Measurements from ENCODE around the gene TMEM132C. TPM values are rescaled to one million over a fixed set of nuclear protein-coding genes. Genes with fewer than 3 reads are reported as not detected.

The TMEM132C gene
- total RNA-seq, 1 experiment from 2014 or later, result not detected

DNA sequence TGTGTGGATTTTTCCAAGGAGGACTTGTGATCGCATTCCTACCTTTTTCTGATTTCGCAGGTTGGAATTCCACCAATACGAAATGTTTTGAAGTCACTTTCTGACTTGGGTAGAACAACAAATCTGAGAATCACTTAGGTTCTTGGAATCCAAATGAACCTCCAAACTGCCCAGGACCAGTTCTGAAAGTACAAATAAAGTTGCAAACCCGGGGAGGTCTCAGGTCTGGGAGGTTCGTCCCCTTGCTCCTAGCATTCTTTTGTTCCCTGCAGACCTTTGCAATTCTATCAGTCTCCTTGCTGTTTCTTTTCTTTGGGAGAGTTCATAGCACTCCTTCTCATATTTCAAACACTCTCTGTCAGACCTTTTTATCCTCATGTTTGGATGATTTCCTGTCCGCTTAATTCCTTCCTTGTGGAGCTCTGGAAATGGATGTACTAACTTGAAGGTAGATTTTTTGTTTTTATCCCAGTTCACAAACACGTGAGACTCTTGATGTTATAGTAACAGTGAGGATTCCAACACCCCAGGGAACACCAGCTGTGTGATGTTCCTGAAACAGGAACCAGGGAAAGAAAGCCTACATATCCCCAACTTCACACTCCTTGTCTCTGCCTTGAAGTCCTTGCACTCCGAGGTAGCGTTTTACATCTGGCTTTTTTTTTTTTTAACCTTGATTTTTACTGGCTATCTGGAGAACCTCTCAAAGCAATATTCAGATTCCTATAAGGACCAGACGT lies 70.6 kb downstream of the TMEM132C start:
- DNase-seq (ENCODE audit: extremely low read depth, low read depth), result no peak

DNA sequence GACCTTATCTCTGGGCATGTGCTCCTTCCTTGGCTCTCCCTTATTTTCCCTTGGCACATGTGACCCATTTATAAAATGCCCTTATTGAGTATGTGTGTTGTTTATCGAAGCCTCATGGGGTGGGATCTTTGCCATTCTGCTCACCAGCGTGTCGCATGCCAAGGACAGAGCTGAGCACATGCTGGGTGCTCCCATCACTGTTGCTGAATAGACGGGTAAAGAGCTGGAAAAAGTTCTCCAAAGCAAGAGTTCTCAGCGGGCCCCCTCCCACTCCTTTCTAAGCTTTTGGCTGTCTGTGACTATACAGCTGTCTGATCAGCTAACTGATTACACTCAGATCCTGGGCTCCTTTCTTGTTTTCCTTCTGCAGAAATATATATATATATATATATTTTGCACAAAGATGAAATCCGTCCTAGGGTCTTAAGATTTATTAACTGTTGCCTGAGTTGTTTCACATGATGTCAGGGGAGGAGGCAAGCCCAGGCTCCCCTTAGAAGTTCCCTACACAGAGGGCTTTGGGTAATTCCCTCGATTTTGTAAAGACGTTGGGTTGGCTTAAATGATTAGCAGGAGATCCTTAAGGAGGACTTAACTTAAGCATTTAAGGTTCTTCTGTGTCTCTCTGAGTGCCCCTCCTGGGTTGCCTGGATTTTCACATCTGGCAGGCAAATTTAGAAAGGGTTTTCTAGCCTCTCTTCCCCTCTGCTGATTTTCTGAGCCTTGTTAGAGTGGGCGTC lies 71.6 kb downstream of the TMEM132C start:
- DNase-seq (ENCODE audit: extremely low read depth, low read depth), result no peak

DNA sequence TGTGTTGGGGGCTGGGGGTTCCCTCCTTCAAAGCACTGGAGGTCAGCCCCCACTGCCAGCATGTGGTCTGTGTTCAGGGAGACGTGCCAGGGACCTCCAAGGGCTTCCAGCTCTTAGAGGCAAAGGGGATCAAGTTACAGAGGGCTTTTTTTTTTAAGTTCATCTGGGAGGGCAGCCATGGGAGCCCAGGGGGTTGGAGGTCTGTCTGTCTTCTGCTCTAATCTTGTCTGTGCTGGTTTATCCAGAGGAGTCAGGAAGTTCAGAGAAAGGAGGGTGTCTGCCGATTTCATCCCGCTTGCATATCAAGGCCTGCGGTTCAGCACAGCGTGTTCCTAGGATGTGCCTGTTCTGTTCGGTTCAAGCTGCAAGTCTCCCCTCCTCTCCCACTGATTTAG lies 72.2 kb downstream of the TMEM132C start:
- no peak for DNase-seq (ENCODE audit: extremely low read depth, low read depth)

DNA sequence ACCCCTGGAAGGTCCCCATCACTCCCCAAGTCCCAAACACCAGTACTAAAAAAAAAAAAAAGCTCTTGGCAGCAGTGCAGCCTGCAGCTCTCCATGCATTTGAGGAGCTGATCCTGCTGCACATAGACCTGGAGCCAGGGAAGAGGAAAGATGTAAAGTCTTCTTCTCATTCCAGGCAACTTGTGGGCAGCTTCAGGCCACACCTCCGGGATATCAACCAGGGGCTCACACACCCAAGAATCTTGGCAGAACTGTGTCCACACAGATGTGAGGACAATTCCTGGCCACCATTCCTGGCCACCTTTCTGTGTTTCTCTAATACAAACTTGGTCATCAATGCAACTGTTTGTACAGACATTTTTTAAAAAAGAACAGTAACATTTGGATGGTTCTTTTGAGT lies 72.7 kb downstream of the TMEM132C start:
- no peak for DNase-seq (ENCODE audit: extremely low read depth, low read depth)

DNA sequence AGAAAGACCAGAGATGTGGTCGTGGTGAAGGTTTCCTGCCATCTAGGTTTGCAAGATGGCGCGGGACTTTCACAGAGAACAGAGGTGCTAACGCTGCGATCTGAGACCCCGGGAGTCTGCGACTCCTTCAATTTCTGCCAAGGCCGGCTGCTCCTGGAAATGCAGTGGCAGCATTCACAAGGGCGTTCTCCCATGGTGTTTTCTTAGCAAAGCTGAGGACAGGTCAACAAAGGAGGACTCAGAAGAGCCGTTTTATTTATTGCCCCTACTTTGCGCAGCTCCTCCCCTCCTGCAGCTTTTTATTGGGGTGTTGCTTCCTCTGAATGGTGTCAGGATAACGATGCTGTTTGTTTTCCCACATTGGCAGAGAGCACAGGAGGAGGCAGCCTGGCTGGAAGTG lies 86.3 kb downstream of the TMEM132C start:
- no peak for DNase-seq (ENCODE audit: extremely low read depth, low read depth)

DNA sequence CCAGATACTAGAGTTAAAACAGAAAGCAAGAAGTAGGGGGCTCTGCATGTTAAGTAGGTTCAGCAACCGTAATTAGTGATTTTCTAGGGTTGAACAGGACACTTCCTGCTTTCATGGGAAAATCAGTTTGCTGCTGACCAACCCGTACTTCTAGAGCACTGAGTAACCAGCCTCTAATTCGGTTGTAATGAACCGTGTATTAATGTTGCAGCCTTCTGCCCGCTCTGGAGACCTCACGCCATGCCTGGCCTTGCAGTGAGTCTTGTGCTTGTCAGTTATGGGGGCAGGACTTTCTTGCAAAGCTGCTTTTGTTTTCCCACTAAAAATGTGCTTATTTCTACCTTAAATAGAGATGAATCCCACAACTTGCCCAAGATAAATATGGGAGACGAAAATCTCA lies 89.6 kb downstream of the TMEM132C start:
- no peak for DNase-seq (ENCODE audit: extremely low read depth, low read depth)

DNA sequence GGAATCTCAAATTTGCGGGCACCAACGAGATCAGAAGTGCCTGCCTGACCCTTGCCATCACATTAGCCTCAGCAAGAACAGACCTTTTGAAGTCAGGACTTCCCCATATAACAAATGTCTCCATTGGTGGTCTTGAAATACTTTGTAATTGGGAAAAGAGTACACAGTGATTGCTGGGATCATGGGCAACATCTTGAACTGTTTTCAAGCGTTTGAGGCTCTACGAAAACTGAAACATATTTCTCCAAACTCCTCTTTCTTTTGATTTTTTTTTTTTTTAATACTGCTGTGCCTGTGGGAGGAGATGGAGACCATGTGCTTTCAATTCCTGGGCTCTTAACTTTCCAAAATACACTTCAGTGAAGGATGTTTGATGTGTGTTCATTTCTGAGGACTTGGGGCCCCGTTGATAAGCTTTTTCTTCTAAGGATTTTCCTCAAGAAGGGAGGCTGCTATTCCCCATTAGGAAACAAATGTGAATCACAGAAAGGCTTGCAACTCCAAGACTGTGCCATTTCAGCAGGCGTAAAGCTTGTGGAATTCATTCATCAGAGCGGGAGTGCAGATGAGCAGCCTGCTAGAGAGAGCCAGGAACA lies 94.5 kb downstream of the TMEM132C start:
- no peak for DNase-seq (ENCODE audit: extremely low read depth, low read depth)

DNA sequence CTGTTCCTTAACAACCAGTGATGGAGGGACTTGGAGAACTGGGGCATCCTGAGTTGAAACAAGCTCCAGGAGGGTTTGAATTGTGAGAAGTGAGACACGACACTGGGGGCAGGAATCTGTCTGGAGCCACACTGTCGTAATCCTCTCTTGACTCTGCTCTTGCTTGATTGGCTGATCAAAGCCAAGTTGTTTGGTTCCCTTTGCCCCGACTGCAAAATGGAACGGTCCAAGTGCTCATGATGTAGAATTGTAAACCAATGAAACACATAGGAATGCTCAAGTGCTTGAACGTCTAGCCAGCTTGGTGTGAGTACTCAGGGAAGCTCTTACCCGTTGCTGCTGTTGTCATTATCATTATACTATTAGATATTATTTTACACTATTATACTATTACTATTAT lies 98.1 kb downstream of the TMEM132C start:
- DNase-seq (ENCODE audit: extremely low read depth, low read depth), result no peak

DNA sequence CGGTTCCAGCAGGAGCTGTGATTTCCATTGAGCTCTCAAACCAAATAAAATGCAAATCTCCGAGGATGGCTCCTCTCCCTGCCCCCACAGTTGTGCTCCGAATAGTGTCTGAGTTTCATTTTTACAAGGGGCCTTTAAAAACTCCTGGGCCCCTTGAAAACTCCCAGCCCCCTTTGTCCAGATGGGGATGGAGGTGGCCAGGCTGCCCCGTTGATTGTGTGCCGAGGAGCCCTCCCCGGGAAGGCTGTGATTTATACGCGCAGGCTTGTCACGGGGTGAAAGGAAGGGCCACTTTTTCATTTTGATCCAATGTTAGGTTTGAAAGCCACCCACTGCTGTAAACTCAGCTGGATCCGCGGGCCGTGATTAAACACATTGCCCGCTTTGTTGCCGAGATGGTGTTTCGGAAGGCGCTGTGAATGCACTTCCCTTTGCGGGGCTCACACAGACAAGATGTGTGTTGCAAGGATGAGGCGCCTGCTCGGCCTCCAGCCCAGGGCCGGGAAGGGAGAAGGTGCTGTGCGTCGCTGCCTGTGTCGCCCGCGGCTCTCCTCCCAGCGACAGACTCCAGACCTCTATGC lies 98.8 kb downstream of the TMEM132C start:
- no peak for DNase-seq (ENCODE audit: extremely low read depth, low read depth)

DNA sequence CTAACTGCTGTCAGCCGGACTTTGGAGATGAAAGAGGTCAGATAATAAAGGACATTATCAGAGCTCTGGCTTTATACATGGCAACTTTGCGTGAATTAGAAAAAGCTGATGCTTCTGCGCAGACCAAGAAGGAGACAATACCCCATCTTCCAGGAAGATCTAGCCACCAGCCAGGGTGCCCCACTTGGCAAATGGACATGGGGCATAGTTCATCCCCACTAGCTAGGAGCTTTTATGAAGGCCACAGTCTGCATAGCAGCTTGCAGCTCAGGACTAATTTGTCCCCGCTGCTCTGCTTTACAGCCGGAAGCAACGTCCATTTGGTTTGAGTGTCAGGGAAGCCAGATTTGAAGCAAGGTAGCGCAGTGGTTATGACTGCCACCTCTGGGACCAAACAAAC lies 101.0 kb downstream of the TMEM132C start:
- no peak for DNase-seq (ENCODE audit: extremely low read depth, low read depth)

DNA sequence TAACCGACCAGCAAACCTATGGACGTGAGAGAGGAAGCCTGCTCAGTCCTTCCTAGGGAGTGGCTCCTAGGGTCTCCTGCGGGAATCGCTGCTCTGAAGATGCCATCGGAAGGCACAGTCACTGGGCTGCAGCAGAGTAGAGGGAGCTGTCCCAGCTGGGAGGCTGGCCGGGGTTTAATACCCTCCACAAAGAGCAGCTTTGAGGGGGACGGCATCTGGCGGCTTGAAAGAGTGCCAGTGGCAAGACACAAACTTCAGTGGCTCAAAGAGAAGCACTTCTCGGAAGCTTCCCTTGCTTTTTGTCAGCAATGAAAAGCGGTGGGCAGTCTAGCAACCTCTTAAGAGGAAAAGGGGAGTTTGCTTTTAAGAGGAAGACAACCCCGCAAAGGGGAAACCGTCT lies 114.6 kb downstream of the TMEM132C start:
- DNase-seq (ENCODE audit: extremely low read depth, low read depth), result no peak

DNA sequence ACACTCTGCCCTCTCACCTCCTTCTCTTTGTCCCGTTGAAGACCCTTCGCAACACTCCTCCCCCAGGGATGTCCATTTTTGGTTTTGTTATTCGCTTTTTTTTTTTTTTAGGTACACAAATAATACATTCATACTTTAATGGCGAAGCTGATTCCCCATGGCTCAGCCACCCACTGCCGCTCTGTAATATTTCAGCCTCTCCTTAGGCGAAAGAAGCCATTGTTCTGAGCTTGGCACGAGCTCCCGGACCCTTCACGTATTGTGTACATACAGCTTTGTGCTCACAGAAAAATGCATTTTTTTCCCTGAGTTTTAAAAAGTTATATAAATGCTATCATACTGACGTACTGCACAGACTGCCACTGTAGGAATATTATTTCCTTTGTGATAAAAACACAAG lies 115.0 kb downstream of the TMEM132C start:
- no peak for DNase-seq (ENCODE audit: extremely low read depth, low read depth)

DNA sequence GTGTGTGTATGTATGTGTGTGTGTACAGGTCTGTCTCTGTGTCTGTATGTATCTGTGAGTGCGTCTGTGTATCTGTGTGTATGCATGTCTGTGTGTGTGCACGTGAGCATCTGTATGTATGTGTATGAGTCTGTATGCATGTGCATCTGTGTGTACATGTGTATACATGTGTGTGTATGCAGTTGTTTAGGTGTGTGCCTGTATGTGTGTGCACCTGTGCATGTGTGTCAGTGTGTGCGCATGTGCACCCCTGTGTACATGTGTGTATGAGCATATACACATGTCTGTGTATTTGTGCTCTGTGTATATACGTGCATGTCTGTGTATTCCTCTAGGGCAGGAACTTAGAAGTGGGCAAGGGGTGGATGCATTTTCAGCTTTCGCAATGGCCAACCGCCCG lies 116.0 kb downstream of the TMEM132C start:
- DNase-seq (ENCODE audit: extremely low read depth, low read depth), result no peak

DNA sequence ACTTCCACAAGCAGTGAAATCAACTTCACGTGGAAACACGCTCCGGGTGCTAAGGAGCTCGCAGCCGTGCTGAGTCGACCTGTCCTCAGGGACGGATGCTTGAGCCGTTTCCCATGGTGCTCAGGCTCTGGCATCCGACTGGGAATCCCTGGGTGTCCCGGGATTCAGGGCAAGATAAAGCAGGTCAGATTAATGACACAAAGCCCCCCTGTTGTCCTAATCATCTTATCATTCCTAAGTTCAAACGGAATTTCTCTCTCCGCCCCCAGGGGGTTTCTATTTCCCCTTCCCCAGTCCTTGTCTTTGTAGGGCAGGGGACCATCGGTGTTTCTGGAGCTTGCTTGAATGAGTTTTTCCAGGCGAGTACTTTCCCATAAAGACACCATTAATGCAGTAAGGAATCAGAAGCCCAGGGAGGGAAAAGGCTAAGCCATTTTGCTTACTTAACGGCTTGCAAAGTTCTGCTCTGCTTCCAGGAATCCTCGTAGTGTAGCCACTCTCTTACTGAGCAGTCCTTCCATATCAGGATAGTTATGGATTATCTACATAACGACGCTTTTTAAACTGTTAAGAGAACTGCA lies 116.5 kb downstream of the TMEM132C start:
- no peak for DNase-seq (ENCODE audit: extremely low read depth, low read depth)

DNA sequence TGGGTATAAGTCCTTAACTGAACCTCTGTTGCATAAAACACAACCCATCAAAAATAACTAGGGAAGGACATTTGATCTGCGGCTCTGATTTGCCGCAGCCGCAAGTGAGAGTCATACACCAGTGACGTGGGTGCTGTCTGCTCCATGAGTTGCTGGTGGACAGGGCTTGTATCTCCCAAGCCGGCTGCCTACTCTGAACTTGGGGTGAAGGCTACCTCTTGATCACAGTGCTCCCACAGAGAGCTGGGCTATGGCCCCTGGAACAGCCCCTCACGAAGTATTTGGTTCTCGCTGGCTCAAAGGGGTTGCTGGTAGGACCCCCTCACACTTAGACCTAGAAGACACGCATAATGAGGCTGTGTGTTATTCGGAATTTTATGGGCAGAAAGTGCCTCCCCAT lies 118.8 kb downstream of the TMEM132C start:
- DNase-seq (ENCODE audit: extremely low read depth, low read depth), result no peak

DNA sequence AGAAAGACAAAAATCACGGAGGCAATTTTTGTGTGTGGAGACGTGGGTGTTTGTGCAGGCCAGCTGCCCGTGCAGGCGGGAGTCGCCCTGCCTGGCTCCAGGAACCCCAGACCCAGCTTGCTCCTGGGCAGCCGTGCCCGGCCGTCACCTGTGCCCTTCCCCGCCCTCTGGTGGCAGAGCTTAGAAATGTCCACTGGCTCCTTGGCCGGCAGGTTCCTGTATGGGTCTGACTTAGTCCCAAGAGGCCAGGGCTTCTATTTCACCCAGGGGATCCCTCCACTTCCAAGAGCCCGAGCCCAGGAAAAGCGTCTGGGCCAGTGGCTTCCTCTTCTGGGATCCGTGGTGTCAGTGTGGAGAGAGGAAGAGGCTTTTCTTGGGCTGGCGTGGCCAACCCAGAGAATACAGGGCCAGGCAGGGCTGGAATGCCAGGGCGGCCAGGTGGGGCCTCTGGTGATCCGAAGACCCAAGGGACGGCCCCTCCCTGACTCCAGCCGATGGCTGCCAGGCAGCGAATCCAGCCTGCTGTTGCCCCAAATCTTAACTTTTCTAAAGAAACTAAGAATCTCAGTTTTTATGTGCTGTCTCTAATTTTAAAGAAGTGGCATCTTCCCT lies 120.9 kb downstream of the TMEM132C start:
- peak; percentile 15 for DNase-seq (ENCODE audit: extremely low read depth, low read depth)

DNA sequence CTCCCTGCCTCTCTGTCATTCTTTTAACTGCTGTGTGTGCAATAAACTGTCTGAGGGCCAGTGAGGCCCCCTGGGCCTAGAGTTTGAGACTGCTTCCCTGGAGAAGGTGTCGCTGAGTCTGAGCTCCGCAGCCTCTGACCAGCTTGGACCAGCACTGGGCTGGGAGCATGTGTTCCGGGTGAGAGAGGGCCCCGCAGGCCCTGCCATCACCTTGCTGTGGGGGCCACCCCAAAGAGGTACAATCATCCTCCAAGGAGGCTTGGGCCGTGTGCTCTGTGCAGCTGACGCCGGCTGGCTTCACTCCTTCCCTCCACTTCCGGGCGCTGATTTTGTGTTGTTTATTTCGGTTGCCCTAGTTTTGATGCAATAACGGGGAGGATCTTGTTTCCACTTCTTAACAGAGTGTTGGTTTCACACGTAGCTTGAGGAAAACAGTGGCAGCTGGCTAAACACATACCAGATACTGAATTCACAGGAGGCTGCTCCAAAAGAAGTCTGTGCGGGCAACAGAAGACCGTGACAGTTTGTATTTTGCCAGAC lies 121.6 kb downstream of the TMEM132C start:
- no peak for DNase-seq (ENCODE audit: extremely low read depth, low read depth)

DNA sequence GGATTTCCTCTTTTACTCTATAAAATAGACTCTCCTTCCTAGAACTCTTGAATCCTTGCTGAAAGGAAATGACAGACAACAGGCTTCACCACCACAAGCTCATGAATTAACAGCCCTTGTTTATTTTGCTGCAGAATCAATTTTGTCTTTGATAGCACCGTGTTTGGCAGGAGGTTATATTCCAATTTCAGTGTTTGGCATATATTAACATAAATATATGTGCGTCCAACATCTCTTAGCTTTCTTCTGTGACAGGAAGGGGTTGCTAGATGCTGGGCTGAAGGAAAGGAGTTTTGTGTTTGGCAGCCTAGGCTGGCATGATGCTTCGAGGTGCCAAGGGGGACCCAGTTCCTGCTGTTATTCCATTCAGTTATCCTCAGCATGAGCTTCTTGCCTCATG lies 126.4 kb downstream of the TMEM132C start:
- no peak for DNase-seq (ENCODE audit: extremely low read depth, low read depth)

DNA sequence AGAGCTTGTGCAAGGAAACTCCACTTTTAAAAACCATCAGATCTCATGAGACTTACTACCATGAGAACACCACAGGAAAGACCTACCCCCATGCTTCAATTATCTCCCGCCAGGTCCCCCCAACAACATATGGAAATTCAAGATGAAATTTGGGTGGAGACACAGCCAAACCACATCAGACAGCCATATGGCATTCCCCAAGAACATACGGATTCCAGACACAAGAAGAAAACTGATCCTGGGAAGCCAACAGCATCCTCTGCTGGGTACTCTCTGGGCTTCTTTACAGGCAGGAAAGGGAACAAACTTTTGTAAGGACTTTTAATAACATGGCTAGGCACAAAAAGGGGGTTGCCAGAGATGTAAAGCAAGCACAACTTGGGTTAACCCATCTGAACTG lies 127.2 kb downstream of the TMEM132C start:
- DNase-seq (ENCODE audit: extremely low read depth, low read depth), result no peak

DNA sequence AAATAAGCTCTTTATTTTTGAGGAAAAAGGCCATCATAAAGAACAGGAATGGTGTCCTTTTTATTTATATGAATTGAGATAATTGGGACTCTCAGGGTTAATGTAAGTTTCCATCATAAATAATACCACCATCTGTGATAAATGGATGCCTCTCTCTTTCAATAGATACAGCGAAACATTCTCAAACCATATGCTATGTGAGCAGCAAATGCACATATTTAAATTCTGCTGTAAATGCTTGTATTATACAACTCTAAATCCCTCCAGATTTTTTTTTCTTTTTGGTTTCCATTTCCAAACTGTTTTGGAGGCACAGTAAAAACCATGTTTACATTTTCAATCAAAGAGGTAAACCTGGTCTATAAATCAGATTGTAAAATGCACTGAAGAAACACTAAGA lies 132.3 kb downstream of the TMEM132C start:
- no peak for DNase-seq (ENCODE audit: extremely low read depth, low read depth)
